ENCODE results near the gene TERB1.
A peak's percentile ranks its signal among the peaks of the same experiment; 100 is the strongest.

The TERB1 gene

DNA sequence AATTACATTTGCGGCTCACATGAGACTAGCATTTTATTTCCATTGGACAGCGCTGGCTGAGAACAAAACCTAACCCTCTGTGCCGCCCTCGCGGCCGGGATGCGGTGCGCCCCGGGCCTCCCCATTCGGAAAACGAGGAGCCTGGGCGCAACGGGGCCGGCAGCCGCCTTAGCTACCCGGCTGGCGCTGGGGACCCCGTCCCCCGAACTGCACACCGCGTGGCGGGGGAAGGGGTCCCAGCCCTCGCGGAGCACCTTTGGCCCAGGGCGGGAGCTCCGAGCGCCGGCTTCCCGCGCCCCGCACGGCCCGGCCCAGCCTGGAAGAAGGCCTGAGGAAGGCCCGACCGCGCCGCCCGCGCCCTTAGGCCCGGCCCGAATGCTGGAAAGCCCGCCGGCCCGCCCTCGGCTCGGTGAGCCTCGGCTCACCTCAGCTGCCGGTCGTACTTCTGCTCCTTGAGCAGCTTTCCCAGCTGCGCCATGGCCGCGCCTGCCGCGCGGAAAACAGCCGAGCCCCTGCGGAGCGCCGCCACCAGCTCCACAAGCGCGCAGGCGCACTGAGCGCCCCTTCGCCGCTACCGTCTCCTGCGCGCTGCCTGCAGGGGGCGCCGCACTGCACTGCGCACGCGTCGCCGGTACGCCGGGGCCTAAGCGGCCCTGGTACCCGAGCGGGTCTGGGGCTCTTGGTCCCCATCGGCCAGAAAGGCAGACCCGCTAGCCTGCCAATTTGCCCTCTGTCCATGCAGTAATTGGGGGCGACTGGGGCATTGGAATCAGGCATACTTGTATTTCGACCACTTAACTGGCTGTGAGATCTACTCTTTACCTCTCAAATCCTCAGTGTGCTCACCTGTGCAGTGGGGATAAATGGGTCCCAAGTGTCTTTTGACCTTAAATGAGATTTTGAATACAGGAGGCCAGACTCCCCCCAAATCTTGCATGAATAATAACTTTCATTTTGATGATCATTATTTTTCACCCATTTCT lies 29.3 kb upstream of the TERB1 start, which contains the start of gene NAE1:
TSS of gene NAE1 (minus strand) at position 555 of the 983 bp plus-strand sequence. CDS start at position 478, 77 bp downstream.
- TF ChIP-seq, protein P1, sequence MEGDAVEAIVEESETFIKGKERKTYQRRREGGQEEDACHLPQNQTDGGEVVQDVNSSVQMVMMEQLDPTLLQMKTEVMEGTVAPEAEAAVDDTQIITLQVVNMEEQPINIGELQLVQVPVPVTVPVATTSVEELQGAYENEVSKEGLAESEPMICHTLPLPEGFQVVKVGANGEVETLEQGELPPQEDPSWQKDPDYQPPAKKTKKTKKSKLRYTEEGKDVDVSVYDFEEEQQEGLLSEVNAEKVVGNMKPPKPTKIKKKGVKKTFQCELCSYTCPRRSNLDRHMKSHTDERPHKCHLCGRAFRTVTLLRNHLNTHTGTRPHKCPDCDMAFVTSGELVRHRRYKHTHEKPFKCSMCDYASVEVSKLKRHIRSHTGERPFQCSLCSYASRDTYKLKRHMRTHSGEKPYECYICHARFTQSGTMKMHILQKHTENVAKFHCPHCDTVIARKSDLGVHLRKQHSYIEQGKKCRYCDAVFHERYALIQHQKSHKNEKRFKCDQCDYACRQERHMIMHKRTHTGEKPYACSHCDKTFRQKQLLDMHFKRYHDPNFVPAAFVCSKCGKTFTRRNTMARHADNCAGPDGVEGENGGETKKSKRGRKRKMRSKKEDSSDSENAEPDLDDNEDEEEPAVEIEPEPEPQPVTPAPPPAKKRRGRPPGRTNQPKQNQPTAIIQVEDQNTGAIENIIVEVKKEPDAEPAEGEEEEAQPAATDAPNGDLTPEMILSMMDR (IDR thresholded peaks at IDR 0.05) = peak; percentile 95
- DNase-seq (ENCODE audit: low spot score) = peak; percentile 80
- Histone ChIP-seq H3K4me3 (peak within 1 kb of the TSS; percentile 88), H3K27ac (peak within 1 kb of the TSS; percentile 68 to 94)

DNA sequence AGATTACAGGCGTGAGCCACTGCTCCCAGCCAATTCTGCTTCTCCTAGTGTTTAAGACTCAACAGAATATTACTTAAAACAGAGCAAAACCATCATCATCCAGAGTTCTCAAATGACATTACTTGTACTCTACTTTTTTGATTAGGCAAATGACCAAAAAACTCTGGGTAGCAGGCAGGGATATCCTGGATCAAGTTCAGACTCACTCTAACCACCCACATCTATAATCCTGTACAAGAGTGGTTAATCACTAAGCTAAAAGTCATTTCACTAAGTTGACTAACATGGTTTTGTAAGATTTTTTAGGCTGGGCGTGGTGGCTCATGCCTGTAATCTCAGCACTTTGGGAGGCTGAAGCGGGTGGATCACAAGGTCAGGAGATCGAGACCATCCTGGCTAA lies 22.6 kb upstream of the TERB1 start:
- DNase-seq (ENCODE audit: low spot score) = no peak

DNA sequence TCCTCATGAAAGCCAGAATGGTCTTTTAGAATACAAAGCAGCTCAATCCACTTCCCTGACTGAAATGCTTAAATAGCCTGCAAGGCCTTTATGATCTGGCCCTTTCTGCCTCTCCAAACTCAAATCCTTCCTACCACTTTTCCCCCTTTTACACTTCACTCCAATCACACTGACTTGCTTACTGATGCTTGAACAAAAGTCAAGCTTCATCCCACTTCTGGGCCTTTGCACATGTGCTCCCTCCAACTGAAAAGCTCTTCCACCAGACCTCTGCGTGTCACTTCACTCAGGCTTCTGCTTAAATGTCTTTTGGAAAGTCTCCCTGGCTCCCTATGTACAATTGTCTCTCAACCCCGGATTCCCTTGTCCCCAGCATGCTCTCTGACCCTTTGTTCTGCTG lies 13.3 kb upstream of the TERB1 start:
- TF ChIP-seq, protein P1 (IDR thresholded peaks at IDR 0.05) = no peak

More for the DNA sequence above, 22.6 kb upstream of the TERB1 start:
- Histone ChIP-seq H3K4me3 (no peak overlapping the region), H3K27ac (no peak overlapping the region)
- TF ChIP-seq, protein P1 (IDR thresholded peaks at IDR 0.05) = no peak

DNA sequence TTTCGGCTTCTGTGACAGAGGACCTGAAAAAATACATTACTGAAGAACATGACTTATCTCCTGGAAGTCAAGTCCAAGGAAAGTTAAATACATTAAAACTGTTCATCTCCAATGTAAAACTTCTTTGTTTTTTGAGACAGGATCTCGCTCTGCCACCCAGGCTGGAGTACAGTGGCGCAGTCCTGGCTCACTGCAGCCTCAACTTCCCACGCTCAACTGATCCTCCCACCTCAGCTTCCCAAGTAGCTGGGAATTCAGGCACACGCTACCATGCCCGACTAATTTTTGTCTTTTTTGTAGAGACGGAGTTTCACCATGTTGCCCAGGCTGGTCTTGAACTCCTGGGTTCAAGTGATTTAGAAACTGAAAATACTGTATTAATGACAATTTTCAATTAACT lies 9.7 kb upstream of the TERB1 start:
- no peak overlapping the region for H3K4me3 ChIP-seq
- no peak for DNase-seq (ENCODE audit: low spot score)
- H3K27ac ChIP-seq = no peak overlapping the region
- TF ChIP-seq, protein P1 (IDR thresholded peaks at IDR 0.05) = no peak

More for the DNA sequence above, 13.3 kb upstream of the TERB1 start:
- Histone ChIP-seq H3K4me3 (no peak overlapping the region), H3K27ac (no peak overlapping the region)
- DNase-seq (ENCODE audit: low spot score) = no peak

DNA sequence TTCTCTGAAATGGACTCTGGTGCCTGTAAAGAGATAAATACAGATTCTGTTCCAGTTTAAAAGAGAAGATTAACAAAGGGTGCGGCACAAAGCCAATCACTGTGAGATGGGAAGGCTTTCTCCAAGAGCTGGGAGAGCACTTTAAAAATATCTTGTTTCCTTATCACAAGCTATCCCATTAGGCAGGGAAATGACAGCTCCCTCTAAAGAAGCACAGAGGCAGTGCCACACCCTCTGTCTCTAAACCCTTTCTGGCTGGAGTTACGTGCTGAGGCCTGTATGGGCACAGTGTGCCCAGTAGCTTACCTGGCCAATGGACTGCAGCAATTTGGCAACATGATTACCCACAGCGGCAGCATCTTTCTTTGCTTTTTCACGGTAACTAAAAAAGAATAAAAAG lies 9.0 kb upstream of the TERB1 start:
- Histone ChIP-seq H3K4me3 (no peak overlapping the region), H3K27ac (no peak overlapping the region)
- no peak for DNase-seq (ENCODE audit: low spot score)
- TF ChIP-seq, protein P1 (IDR thresholded peaks at IDR 0.05) = no peak

DNA sequence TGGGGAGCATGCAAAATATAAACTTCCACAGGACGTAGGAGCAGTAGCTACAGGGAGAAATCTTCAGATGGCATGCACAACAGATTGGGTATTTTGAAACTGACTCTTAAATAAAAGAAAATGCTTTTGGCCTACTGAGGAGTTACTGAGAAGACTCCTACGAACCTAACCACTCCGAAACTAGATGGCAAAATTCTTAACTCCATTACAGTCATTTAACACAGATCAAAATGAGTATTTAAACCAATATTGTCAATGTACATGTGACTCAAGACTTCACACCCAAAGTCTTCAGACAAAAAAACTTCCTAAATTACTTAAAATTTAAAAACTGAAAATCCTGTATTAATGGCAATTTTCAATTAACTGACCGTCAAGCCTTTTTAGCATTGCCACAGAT lies 8.4 kb upstream of the TERB1 start:
- no peak for DNase-seq (ENCODE audit: low spot score)
- TF ChIP-seq, protein P1 (IDR thresholded peaks at IDR 0.05) = no peak
- H3K27ac ChIP-seq = no peak overlapping the region
- H3K4me3 ChIP-seq = no peak overlapping the region

DNA sequence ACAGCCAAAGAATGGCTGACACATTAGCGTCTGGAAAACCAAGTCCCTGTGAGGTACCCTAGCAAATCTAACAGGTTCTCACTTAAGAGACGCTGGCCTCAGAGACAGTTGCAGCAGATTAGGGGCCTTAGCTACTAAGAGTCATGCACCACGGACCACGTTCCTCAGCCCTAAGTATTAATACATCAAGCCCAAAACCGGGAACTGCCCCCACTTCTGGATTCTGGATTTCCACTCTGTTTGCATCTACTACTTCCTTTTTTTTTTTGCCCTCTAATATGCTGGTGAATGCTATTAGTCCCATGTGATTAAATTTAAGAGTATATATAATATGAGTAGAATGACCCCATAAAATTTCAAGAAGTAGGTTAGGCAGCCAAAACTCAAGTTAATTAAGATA lies 775 bp upstream of the TERB1 start:
- Histone ChIP-seq H3K27ac (no peak overlapping the region), H3K4me3 (no peak overlapping the region)
- DNase-seq (ENCODE audit: low spot score) = no peak
- TF ChIP-seq, protein P1 (IDR thresholded peaks at IDR 0.05) = no peak
